ENCODE results near the gene ORC5. TPM values are rescaled to one million over a fixed set of nuclear protein-coding genes. Genes with fewer than 3 reads are reported as not detected.

Gene ORC5
- polyA plus RNA-seq, 1 experiment = 16.8 TPM

- no peaks in the 10 kb centered on the region for H3K36me3 ChIP-seq (ENCODE audit: control insufficient read depth, insufficient read depth, low read length)
- no peaks in the 10 kb centered on the region for H3K27me3 ChIP-seq (ENCODE audit: control insufficient read depth, insufficient read depth, low read length)
- CTCF ChIA-PET = interaction anchor here (1.3 to 2.0 kb wide), 2 partner anchors 11 to 12 kb away, joined by 4 to 5 read pairs; no protein-coding TSS in a partner anchor
- no peak for DNase-seq (ENCODE audit: low read depth)
- POLR2A ChIA-PET = interaction anchor here (0.6 kb wide), 1 partner anchor 42 kb away, joined by 4 read pairs; no protein-coding TSS in a partner anchor
- TF ChIP-seq CTCF (IDR thresholded peaks at IDR 0.05; ENCODE audit: insufficient read depth, low read depth, low read length) = no peak
- H3K4me3 ChIP-seq (ENCODE audit: low read depth, low read length) = no peak overlapping the region
These were observed 58.0 kb downstream of the ORC5 start for GRCh38 chr7:104149822-104150221.

GRCh38 chr7:104142147-104142546, 65.7 kb downstream of the ORC5 start:
- no peaks in the 10 kb centered on the region; the same call in 1 of the 2 replicates for H3K36me3 ChIP-seq (ENCODE audit: control insufficient read depth, insufficient read depth, low read length)
- POLR2A ChIA-PET = no interaction called here
- no peak overlapping the region for H3K4me3 ChIP-seq (ENCODE audit: low read depth, low read length)
- no peak for TF ChIP-seq CTCF (IDR thresholded peaks at IDR 0.05; ENCODE audit: insufficient read depth, low read depth, low read length)
- CTCF ChIA-PET = no interaction called here
- no peak for DNase-seq (ENCODE audit: low read depth)
- no peaks in the 10 kb centered on the region for H3K27me3 ChIP-seq (ENCODE audit: control insufficient read depth, insufficient read depth, low read length)

- H3K27me3 ChIP-seq (ENCODE audit: control insufficient read depth, insufficient read depth, low read length) = no peaks in the 10 kb centered on the region
- DNase-seq (ENCODE audit: low read depth) = peak; percentile 34
- H3K36me3 ChIP-seq (ENCODE audit: control insufficient read depth, insufficient read depth, low read length) = no peaks in the 10 kb centered on the region; the same call in 1 of the 2 replicates
- CTCF ChIA-PET = interaction anchor here (0.6 to 1.4 kb wide), 5 partner anchors 40 to 565 kb away, joined by 3 to 4 read pairs (median 3); no protein-coding TSS in a partner anchor
- POLR2A ChIA-PET = interaction anchor here (0.5 kb wide), 1 partner anchor 87 kb away, joined by 3 read pairs; no protein-coding TSS in a partner anchor
- no peak for TF ChIP-seq CTCF (IDR thresholded peaks at IDR 0.05; ENCODE audit: insufficient read depth, low read depth, low read length)
- no peak overlapping the region for H3K4me3 ChIP-seq (ENCODE audit: low read depth, low read length)
These were observed 69.8 kb downstream of the ORC5 start for GRCh38 chr7:104137971-104138370.

- Histone ChIP-seq H3K4me3 (ENCODE audit: low read depth, low read length) (no peak overlapping the region), H3K36me3 (ENCODE audit: control insufficient read depth, insufficient read depth, low read length) (no peaks in the 10 kb centered on the region; the same call in 1 of the 2 replicates), H3K27me3 (ENCODE audit: control insufficient read depth, insufficient read depth, low read length) (no peaks in the 10 kb centered on the region)
- ChIA-PET CTCF (interaction anchor here (0.6 to 1.3 kb wide), 3 partner anchors 40 to 565 kb away, joined by 3 read pairs; no protein-coding TSS in a partner anchor), POLR2A (no interaction called here)
- DNase-seq (ENCODE audit: low read depth) = no peak
- no peak for TF ChIP-seq CTCF (IDR thresholded peaks at IDR 0.05; ENCODE audit: insufficient read depth, low read depth, low read length)
These were observed 70.3 kb downstream of the ORC5 start for GRCh38 chr7:104137511-104137910.

GRCh38 chr7:104136981-104137380, 70.8 kb downstream of the ORC5 start:
- Histone ChIP-seq H3K27me3 (ENCODE audit: control insufficient read depth, insufficient read depth, low read length) (no peaks in the 10 kb centered on the region), H3K4me3 (ENCODE audit: low read depth, low read length) (no peak overlapping the region), H3K36me3 (ENCODE audit: control insufficient read depth, insufficient read depth, low read length) (no peaks in the 10 kb centered on the region; the same call in 1 of the 2 replicates)
- TF ChIP-seq CTCF (IDR thresholded peaks at IDR 0.05; ENCODE audit: insufficient read depth, low read depth, low read length) = no peak
- POLR2A ChIA-PET = no interaction called here
- DNase-seq (ENCODE audit: low read depth) = no peak
- CTCF ChIA-PET = no interaction called here

Data from BJ (cell line).